ENCODE data around the gene LRRC34.

The LRRC34 gene

GRCh38 chr3:169825316-169825715 is 12.6 kb upstream of the LRRC34 start:
- H3K27ac ChIP-seq (ENCODE audit: poor library complexity, severe bottlenecking): no peak overlapping the region
- H3K4me3 ChIP-seq (ENCODE audit: severe bottlenecking): no peak overlapping the region
- no peak for DNase-seq (ENCODE audit: low spot score)
- ATAC-seq (ENCODE audit: low read depth): no peak
- no peaks in the 10 kb centered on the region for H3K9me3 ChIP-seq (ENCODE audit: severe bottlenecking)
- no peaks in the 10 kb centered on the region for H3K4me1 ChIP-seq (ENCODE audit: insufficient read depth, poor library complexity, severe bottlenecking)
- no peaks in the 10 kb centered on the region for H3K27me3 ChIP-seq (ENCODE audit: insufficient read depth, poor library complexity, severe bottlenecking)
- TF ChIP-seq, protein P1, sequence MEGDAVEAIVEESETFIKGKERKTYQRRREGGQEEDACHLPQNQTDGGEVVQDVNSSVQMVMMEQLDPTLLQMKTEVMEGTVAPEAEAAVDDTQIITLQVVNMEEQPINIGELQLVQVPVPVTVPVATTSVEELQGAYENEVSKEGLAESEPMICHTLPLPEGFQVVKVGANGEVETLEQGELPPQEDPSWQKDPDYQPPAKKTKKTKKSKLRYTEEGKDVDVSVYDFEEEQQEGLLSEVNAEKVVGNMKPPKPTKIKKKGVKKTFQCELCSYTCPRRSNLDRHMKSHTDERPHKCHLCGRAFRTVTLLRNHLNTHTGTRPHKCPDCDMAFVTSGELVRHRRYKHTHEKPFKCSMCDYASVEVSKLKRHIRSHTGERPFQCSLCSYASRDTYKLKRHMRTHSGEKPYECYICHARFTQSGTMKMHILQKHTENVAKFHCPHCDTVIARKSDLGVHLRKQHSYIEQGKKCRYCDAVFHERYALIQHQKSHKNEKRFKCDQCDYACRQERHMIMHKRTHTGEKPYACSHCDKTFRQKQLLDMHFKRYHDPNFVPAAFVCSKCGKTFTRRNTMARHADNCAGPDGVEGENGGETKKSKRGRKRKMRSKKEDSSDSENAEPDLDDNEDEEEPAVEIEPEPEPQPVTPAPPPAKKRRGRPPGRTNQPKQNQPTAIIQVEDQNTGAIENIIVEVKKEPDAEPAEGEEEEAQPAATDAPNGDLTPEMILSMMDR (IDR thresholded peaks at IDR 0.05; ENCODE audit: poor library complexity, severe bottlenecking): no peak
- no peaks in the 10 kb centered on the region for H3K36me3 ChIP-seq (ENCODE audit: low read depth)

- no peak for ATAC-seq (ENCODE audit: low read depth)
- no peak overlapping the region for H3K27ac ChIP-seq (ENCODE audit: poor library complexity, severe bottlenecking)
Measured at GRCh38 chr3:169822983-169823382, 10.3 kb upstream of the LRRC34 start.

DNA sequence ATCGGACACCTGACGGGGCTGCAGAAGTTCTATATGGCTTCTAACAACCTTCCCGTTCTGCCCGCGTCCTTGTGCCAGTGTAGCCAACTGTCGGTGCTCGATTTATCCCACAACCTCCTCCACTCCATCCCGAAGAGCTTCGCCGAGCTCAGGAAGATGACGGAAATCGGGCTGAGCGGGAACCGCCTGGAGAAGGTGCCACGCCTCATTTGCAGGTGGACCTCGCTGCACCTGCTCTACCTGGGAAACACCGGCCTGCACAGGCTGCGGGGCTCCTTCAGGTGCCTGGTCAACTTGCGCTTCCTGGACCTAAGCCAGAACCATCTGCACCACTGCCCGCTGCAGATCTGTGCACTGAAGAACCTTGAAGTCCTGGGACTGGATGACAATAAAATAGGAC is 9.8 kb upstream of the LRRC34 start:
- Histone ChIP-seq H3K4me3 (ENCODE audit: severe bottlenecking) (no peak overlapping the region), H3K9me3 (ENCODE audit: severe bottlenecking) (no peaks in the 10 kb centered on the region), H3K27me3 (ENCODE audit: insufficient read depth, poor library complexity, severe bottlenecking) (no peaks in the 10 kb centered on the region), H3K36me3 (ENCODE audit: low read depth) (no peaks in the 10 kb centered on the region), H3K4me1 (ENCODE audit: insufficient read depth, poor library complexity, severe bottlenecking) (no peaks in the 10 kb centered on the region), H3K27ac (ENCODE audit: poor library complexity, severe bottlenecking) (no peak overlapping the region)
- ATAC-seq (ENCODE audit: low read depth): no peak
- no peak for DNase-seq (ENCODE audit: low spot score)
- TF ChIP-seq, protein P1 (IDR thresholded peaks at IDR 0.05; ENCODE audit: poor library complexity, severe bottlenecking): no peak

More at GRCh38 chr3:169822983-169823382, 10.3 kb upstream of the LRRC34 start:
- no peak overlapping the region for H3K4me3 ChIP-seq (ENCODE audit: severe bottlenecking)
- TF ChIP-seq, protein P1 (IDR thresholded peaks at IDR 0.05; ENCODE audit: poor library complexity, severe bottlenecking): no peak
- no peak for DNase-seq (ENCODE audit: low spot score)
- no peaks in the 10 kb centered on the region for H3K36me3 ChIP-seq (ENCODE audit: low read depth)
- H3K9me3 ChIP-seq (ENCODE audit: severe bottlenecking): no peaks in the 10 kb centered on the region
- H3K4me1 ChIP-seq (ENCODE audit: insufficient read depth, poor library complexity, severe bottlenecking): no peaks in the 10 kb centered on the region
- H3K27me3 ChIP-seq (ENCODE audit: insufficient read depth, poor library complexity, severe bottlenecking): no peaks in the 10 kb centered on the region

GRCh38 chr3:169822091-169822490 is 9.4 kb upstream of the LRRC34 start:
- no peak overlapping the region for H3K27ac ChIP-seq (ENCODE audit: poor library complexity, severe bottlenecking)
- ATAC-seq (ENCODE audit: low read depth): no peak
- no peaks in the 10 kb centered on the region for H3K9me3 ChIP-seq (ENCODE audit: severe bottlenecking)
- H3K36me3 ChIP-seq (ENCODE audit: low read depth): no peaks in the 10 kb centered on the region
- no peaks in the 10 kb centered on the region for H3K27me3 ChIP-seq (ENCODE audit: insufficient read depth, poor library complexity, severe bottlenecking)
- TF ChIP-seq, protein P1 (IDR thresholded peaks at IDR 0.05; ENCODE audit: poor library complexity, severe bottlenecking): no peak
- no peak overlapping the region for H3K4me3 ChIP-seq (ENCODE audit: severe bottlenecking)
- DNase-seq (ENCODE audit: low spot score): no peak
- no peaks in the 10 kb centered on the region for H3K4me1 ChIP-seq (ENCODE audit: insufficient read depth, poor library complexity, severe bottlenecking)

- peaks cover 3% of the 10 kb centered on the region for H3K9me3 ChIP-seq (ENCODE audit: severe bottlenecking)
- ATAC-seq (ENCODE audit: low read depth) (peak; percentile 14; the same call in 1 of the 3 replicates), DNase-seq (ENCODE audit: low spot score) (no peak)
- H3K27me3 ChIP-seq (ENCODE audit: insufficient read depth, poor library complexity, severe bottlenecking): no peaks in the 10 kb centered on the region
- no peak overlapping the region for H3K4me3 ChIP-seq (ENCODE audit: severe bottlenecking)
- no peaks in the 10 kb centered on the region for H3K36me3 ChIP-seq (ENCODE audit: low read depth)
- no peak overlapping the region for H3K27ac ChIP-seq (ENCODE audit: poor library complexity, severe bottlenecking)
- H3K4me1 ChIP-seq (ENCODE audit: insufficient read depth, poor library complexity, severe bottlenecking): no peaks in the 10 kb centered on the region
- TF ChIP-seq, protein P1 (IDR thresholded peaks at IDR 0.05; ENCODE audit: poor library complexity, severe bottlenecking): no peak
Measured at GRCh38 chr3:169818316-169818715, 5.6 kb upstream of the LRRC34 start.

All from RWPE2 (cell line).